HL-60/S4 treated with phorbol 12-myristate 13-acetate at 8.2 ng/mL for 4 days and 3 days (cell line): ENCODE measurements around the gene CPNE2.

ENCODE experiments used
- in situ Hi-C: fragments of 300-500 bp; cut with MboI; formaldehyde crosslinking; loops from 2 replicates; pipeline ENCODE4 v1.15.0; 2022; ENCODE audit warnings: low sequenced_read_pairs

CPNE2 gene

GRCh38 chr16:57123216-57123973 is 31.0 kb downstream of the CPNE2 start:
- in situ Hi-C loops = no loop called here

- in situ Hi-C loops = no loop called here
These were observed 31.7 kb downstream of the CPNE2 start for GRCh38 chr16:57123974-57124674.

GRCh38 chr16:57125376-57125775 is 33.0 kb downstream of the CPNE2 start:
- in situ Hi-C loops = no loop called here

- in situ Hi-C loops = no loop called here
These were observed 33.6 kb downstream of the CPNE2 start for GRCh38 chr16:57125969-57126368.

GRCh38 chr16:57126411-57126810 is 34.0 kb downstream of the CPNE2 start:
- in situ Hi-C loops = no loop called here

GRCh38 chr16:57127037-57127763 is 34.8 kb downstream of the CPNE2 start:
- in situ Hi-C loops = no loop called here

GRCh38 chr16:57127836-57128235 is 35.5 kb downstream of the CPNE2 start:
- in situ Hi-C loops = no loop called here

GRCh38 chr16:57128771-57129389 is 36.5 kb downstream of the CPNE2 start:
- in situ Hi-C loops = no loop called here

GRCh38 chr16:57130950-57131321 is 38.6 kb downstream of the CPNE2 start:
- in situ Hi-C loops = no loop called here

- in situ Hi-C loops = no loop called here
These were observed 39.1 kb downstream of the CPNE2 start for GRCh38 chr16:57131351-57131970.

- in situ Hi-C loops = no loop called here
These were observed 40.1 kb downstream of the CPNE2 start for GRCh38 chr16:57132470-57132869.

- in situ Hi-C loops = no loop called here
These were observed 40.6 kb downstream of the CPNE2 start for GRCh38 chr16:57133031-57133430.

GRCh38 chr16:57133886-57134285 is 41.5 kb downstream of the CPNE2 start:
- in situ Hi-C loops = no loop called here

GRCh38 chr16:57134982-57135381 is 42.6 kb downstream of the CPNE2 start:
- in situ Hi-C loops = no loop called here

GRCh38 chr16:57137043-57137442 is 44.7 kb downstream of the CPNE2 start:
- in situ Hi-C loops = no loop called here

GRCh38 chr16:57137566-57138273 is 45.3 kb downstream of the CPNE2 start:
- in situ Hi-C loops = no loop called here

GRCh38 chr16:57138281-57138935 is 46.0 kb downstream of the CPNE2 start:
- in situ Hi-C loops = no loop called here

- in situ Hi-C loops = no loop called here
These were observed 48.7 kb downstream of the CPNE2 start for GRCh38 chr16:57140931-57141668.
